ENCODE results near the gene ACTN1. TPM values are rescaled to one million over a fixed set of nuclear protein-coding genes. Genes with fewer than 3 reads are reported as not detected.

The ACTN1 gene
- total RNA-seq, 1 donor from 2014 or later: 1,102 TPM

GRCh38 chr14:68886109-68886434 lies 93.0 kb downstream of the ACTN1 start:
- Mint-ChIP-seq H3K4me1 (ENCODE audit: low read depth) (peaks cover 75% of the 10 kb centered on the region), H3K27me3 (ENCODE audit: low read depth) (no peaks in the 10 kb centered on the region), H3K9me3 (ENCODE audit: low read depth) (no peaks in the 10 kb centered on the region), H3K27ac (ENCODE audit: unreplicated experiment) (peak overlapping the region; percentile 82), H3K4me3 (ENCODE audit: unreplicated experiment) (no peak overlapping the region), H3K36me3 (ENCODE audit: low read depth) (peaks cover 73% of the 10 kb centered on the region)
- TF ChIP-seq CTCF (IDR thresholded peaks at IDR 0.05): no peak
- no peak for DNase-seq (ENCODE audit: low spot score)

DNA sequence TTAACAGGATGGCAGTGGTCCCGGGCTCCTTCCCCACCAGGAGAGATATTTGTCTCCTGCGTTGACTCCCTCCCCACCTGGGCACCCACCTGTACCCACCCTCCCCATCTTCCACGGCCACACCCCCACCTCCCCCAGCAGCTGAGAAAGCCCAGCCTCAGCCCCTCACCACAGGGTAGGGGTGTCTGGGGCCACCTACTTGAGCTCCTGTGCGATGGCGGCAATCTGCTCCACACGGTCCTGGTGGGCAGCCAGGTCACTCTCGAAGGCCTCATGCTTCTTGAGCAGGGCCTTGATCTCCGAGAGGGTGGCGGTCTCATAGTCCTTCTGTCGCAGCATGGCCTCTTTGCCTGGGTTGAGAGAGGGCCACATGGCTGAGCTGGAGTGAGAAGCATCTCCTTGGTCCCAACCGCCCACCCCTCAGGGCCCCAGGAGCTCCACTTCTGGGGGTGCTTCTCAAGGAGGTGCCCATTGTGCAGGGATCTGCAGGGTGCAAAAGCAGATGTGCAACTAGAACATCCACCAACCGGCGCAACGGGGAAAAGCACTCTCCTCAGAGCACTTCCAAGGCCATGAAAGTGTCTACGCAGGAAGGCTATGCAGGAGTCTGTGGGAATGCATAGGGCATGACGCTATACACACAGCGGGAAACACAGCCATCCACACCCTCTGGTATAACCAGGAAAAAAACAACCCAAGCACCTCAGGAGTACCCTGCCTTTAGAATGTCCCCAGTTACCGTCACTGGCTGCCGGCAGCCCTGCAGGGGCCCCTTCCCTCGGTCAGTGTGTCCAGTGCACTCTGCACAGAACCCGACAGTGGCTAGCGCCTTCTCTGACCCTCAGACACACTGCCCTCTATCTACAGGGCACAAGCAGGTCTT lies 93.6 kb downstream of the ACTN1 start:
- TF ChIP-seq CTCF (IDR thresholded peaks at IDR 0.05): no peak
- peaks cover 69% of the 10 kb centered on the region for H3K4me1 Mint-ChIP-seq (ENCODE audit: low read depth)
- H3K36me3 Mint-ChIP-seq (ENCODE audit: low read depth): peaks cover 74% of the 10 kb centered on the region
- H3K27me3 Mint-ChIP-seq (ENCODE audit: low read depth): no peaks in the 10 kb centered on the region
- DNase-seq (ENCODE audit: low spot score): no peak
- H3K4me3 Mint-ChIP-seq (ENCODE audit: unreplicated experiment): no peak overlapping the region
- no peaks in the 10 kb centered on the region for H3K9me3 Mint-ChIP-seq (ENCODE audit: low read depth)
- peak overlapping the region; percentile 82 for H3K27ac Mint-ChIP-seq (ENCODE audit: unreplicated experiment)

- DNase-seq (ENCODE audit: low spot score): no peak
- Mint-ChIP-seq H3K9me3 (ENCODE audit: low read depth) (no peaks in the 10 kb centered on the region), H3K4me3 (ENCODE audit: unreplicated experiment) (no peak overlapping the region), H3K36me3 (ENCODE audit: low read depth) (peaks cover 68% of the 10 kb centered on the region), H3K27me3 (ENCODE audit: low read depth) (no peaks in the 10 kb centered on the region), H3K4me1 (ENCODE audit: low read depth) (peaks cover 59% of the 10 kb centered on the region), H3K27ac (ENCODE audit: unreplicated experiment) (peak overlapping the region; percentile 93)
- TF ChIP-seq CTCF (IDR thresholded peaks at IDR 0.05): no peak
Observed at GRCh38 chr14:68884031-68885030, 94.8 kb downstream of the ACTN1 start.

- no peak for TF ChIP-seq CTCF (IDR thresholded peaks at IDR 0.05)
- Mint-ChIP-seq H3K27me3 (ENCODE audit: low read depth) (no peaks in the 10 kb centered on the region), H3K27ac (ENCODE audit: unreplicated experiment) (peak overlapping the region; percentile 87), H3K9me3 (ENCODE audit: low read depth) (no peaks in the 10 kb centered on the region), H3K4me3 (ENCODE audit: unreplicated experiment) (no peak overlapping the region), H3K4me1 (ENCODE audit: low read depth) (peaks cover 42% of the 10 kb centered on the region), H3K36me3 (ENCODE audit: low read depth) (peaks cover 62% of the 10 kb centered on the region)
- no peak for DNase-seq (ENCODE audit: low spot score)
Observed at GRCh38 chr14:68882235-68882634, 96.9 kb downstream of the ACTN1 start.

DNA sequence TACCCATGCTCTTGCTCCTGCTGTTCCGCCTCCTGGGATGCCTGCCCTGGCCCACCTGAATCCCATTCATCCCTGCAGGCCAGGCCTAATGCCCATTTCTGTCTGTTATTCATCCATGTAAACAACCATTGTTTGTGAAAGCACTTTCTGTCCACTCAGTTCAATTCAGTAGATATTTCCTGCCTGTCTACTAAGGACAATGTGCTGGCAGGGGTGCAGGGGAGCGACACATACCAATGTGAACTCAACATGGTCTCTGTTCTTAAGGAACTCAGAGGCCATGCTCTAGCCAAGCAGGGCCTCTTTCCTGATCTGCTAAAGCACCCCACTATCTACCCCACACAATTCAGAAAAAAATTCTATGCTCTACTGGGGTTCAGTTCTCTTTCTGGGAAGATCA lies 97.7 kb downstream of the ACTN1 start:
- Mint-ChIP-seq H3K4me1 (ENCODE audit: low read depth) (peaks cover 36% of the 10 kb centered on the region), H3K9me3 (ENCODE audit: low read depth) (no peaks in the 10 kb centered on the region), H3K27me3 (ENCODE audit: low read depth) (no peaks in the 10 kb centered on the region), H3K36me3 (ENCODE audit: low read depth) (peaks cover 62% of the 10 kb centered on the region), H3K4me3 (ENCODE audit: unreplicated experiment) (no peak overlapping the region), H3K27ac (ENCODE audit: unreplicated experiment) (peak overlapping the region; percentile 85)
- no peak for TF ChIP-seq CTCF (IDR thresholded peaks at IDR 0.05)
- no peak for DNase-seq (ENCODE audit: low spot score)
